A549 (cell line): ENCODE results near the gene IRAK3.

Experiments
- EHMT2 ChIP-seq: fragments of 200-600 bp; sonication (generic); IDR thresholded peaks from 2 replicates; pipeline ENCODE4 v1.6.1; 2016; ENCODE audit warnings: antibody characterized with exemption, low read depth, mild to moderate bottlenecking, moderate library complexity
- EP300 ChIP-seq, 2 experiments: fragments of >200 bp; sonication (Bioruptor Twin); formaldehyde crosslinking; IDR thresholded peaks; 2 replicates in 1 of 2; 3 replicates in 1 of 2; pipeline ENCODE4 v1.6.1; 2016 to 2017
- HOXB5 ChIP-seq: fragments of 250-450 bp; sonication (Bioruptor Pico); IDR thresholded peaks from 2 replicates; pipeline ENCODE4 v1.5.0; 2020; ENCODE audit warnings: mild to moderate bottlenecking, moderate library complexity
- KDM1A ChIP-seq: fragments of 200-600 bp; sonication (generic); IDR thresholded peaks from 2 replicates; pipeline ENCODE4 v1.6.1; 2016; ENCODE audit warnings: low read depth, mild to moderate bottlenecking
- PHF8 ChIP-seq: fragments of 200-600 bp; sonication (generic); IDR thresholded peaks from 2 replicates; pipeline ENCODE4 v1.6.1; 2016; ENCODE audit warnings: low read depth, mild to moderate bottlenecking, antibody characterized with exemption, moderate library complexity, borderline replicate concordance
- POLR2A ChIP-seq: IDR thresholded peaks from 2 replicates; pipeline ENCODE4 v1.6.1; 2012; ENCODE audit warnings: mild to moderate bottlenecking, low read length
- RCOR1 ChIP-seq: fragments of 150-350 bp; IDR thresholded peaks from 2 replicates; pipeline ENCODE4 v1.6.1; 2014; ENCODE audit warnings: antibody characterized with exemption, low read length, low read depth
- ZFP36 ChIP-seq: fragments of 450-650 bp; IDR thresholded peaks from 2 replicates; pipeline ENCODE4 v1.6.1; 2014; ENCODE audit warnings: borderline replicate concordance; ENCODE audit not compliant: partially characterized antibody
- TF ChIP-seq, protein P1 (sequence below): fragments of >200 bp; sonication (Bioruptor Twin); formaldehyde crosslinking; IDR thresholded peaks from 3 replicates; pipeline ENCODE4 v1.5.1; 2016

- TF ChIP-seq EHMT2 (no peak), PHF8 (no peak), POLR2A (no peak), KDM1A (no peak), RCOR1 (no peak), ZFP36 (no peak), HOXB5 (no peak), EP300 (IDR thresholded peaks at IDR 0.05) (no peak)
- TF ChIP-seq, protein P1, sequence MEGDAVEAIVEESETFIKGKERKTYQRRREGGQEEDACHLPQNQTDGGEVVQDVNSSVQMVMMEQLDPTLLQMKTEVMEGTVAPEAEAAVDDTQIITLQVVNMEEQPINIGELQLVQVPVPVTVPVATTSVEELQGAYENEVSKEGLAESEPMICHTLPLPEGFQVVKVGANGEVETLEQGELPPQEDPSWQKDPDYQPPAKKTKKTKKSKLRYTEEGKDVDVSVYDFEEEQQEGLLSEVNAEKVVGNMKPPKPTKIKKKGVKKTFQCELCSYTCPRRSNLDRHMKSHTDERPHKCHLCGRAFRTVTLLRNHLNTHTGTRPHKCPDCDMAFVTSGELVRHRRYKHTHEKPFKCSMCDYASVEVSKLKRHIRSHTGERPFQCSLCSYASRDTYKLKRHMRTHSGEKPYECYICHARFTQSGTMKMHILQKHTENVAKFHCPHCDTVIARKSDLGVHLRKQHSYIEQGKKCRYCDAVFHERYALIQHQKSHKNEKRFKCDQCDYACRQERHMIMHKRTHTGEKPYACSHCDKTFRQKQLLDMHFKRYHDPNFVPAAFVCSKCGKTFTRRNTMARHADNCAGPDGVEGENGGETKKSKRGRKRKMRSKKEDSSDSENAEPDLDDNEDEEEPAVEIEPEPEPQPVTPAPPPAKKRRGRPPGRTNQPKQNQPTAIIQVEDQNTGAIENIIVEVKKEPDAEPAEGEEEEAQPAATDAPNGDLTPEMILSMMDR, result no peak
Observed at GRCh38 chr12:66247741-66248140, 58.7 kb downstream of the IRAK3 start.
